PC-3 (cell line): ENCODE data around the gene HHIPL1. TPM values are rescaled to one million over a fixed set of nuclear protein-coding genes. Genes with fewer than 3 reads are reported as not detected.

Experiments used
- ATAC-seq: fragments of 200-7000 bp; cut with Tn5 transposase; 2 replicates; pipeline ENCODE4 v1.9.1; 2020; ENCODE audit warnings: mild to moderate bottlenecking, moderate library complexity
- BruUV-seq: library from RNA; stranded (reverse); fragments of 400-500 nt; replicated peaks from 2 replicates; lab custom pipeline; 2021; lab: Mats Ljungman, UMichigan
- CTCF ChIA-PET: fragments of 300-600 bp; sonication (Branson Sonifier 250); formaldehyde crosslinking; loops from one replicate; lab custom pipeline; 2022; ENCODE audit warnings: antibody characterized with exemption; lab: Charles Lee
- POLR2A ChIA-PET: fragments of 300-600 bp; sonication (Branson Sonifier 250); formaldehyde crosslinking; loops from one replicate; lab custom pipeline; 2022; ENCODE audit warnings: antibody characterized with exemption; ENCODE audit not compliant: unreplicated experiment; lab: Charles Lee
- DNase-seq: peaks from one replicate; pipeline ENCODE4 v3.0.0-alpha.2; 2015
- H2AFZ ChIP-seq: fragments of 300-600 bp; sonication (generic); 2 replicates; pipeline ENCODE4 v1.6.0; 2016; ENCODE audit warnings: antibody characterized with exemption, low read length
- H3F3A ChIP-seq: fragments of 300-600 bp; sonication (generic); one replicate; pipeline ENCODE4 v1.6.0; 2017; ENCODE audit warnings: antibody characterized with exemption, low read length, control low read depth, mild to moderate bottlenecking; ENCODE audit not compliant: unreplicated experiment
- H3K27ac ChIP-seq: fragments of 300-600 bp; sonication (generic); 2 replicates; pipeline ENCODE4 v1.5.1; 2016; ENCODE audit warnings: mild to moderate bottlenecking, low read length
- H3K27me3 ChIP-seq: fragments of 300-600 bp; sonication (generic); 2 replicates; pipeline ENCODE4 v1.6.1; 2016; ENCODE audit warnings: low read length, mixed read lengths
- H3K36me3 ChIP-seq: fragments of 300-600 bp; sonication (generic); 2 replicates; pipeline ENCODE4 v1.6.1; 2016; ENCODE audit warnings: low read depth, mixed run types, low read length, mixed read lengths
- H3K4me1 ChIP-seq: fragments of 300-600 bp; sonication (generic); 2 replicates; pipeline ENCODE4 v1.5.1; 2016; ENCODE audit warnings: low read length; ENCODE audit not compliant: insufficient read depth
- H3K4me2 ChIP-seq: fragments of 300-600 bp; sonication (generic); 2 replicates; pipeline ENCODE4 v1.6.0; 2016; ENCODE audit warnings: low read length
- H3K4me3 ChIP-seq: fragments of 300-600 bp; sonication (generic); 2 replicates; pipeline ENCODE4 v1.5.1; 2016; ENCODE audit warnings: mild to moderate bottlenecking, low read length, mixed read lengths
- H3K79me2 ChIP-seq: fragments of 300-600 bp; sonication (generic); 2 replicates; pipeline ENCODE4 v1.6.1; 2017; ENCODE audit warnings: low read length, mixed read lengths
- H3K9ac ChIP-seq: fragments of 300-600 bp; sonication (generic); 2 replicates; pipeline ENCODE4 v1.6.0; 2016; ENCODE audit warnings: mild to moderate bottlenecking, low read length
- H3K9me2 ChIP-seq: fragments of 300-600 bp; sonication (generic); replicated peaks from 2 replicates; pipeline ENCODE4 v1.6.1; 2016; ENCODE audit warnings: mixed run types, low read length, mixed read lengths
- H3K9me3 ChIP-seq: fragments of 300-600 bp; sonication (generic); 2 replicates; pipeline ENCODE4 v1.6.1; 2016; ENCODE audit warnings: low read length, mixed read lengths
- H4K20me1 ChIP-seq: fragments of 300-600 bp; sonication (generic); 2 replicates; pipeline ENCODE4 v1.6.1; 2016; ENCODE audit warnings: low read length, mixed read lengths
- EZH2 ChIP-seq: fragments of 300-600 bp; sonication (generic); IDR thresholded peaks from one replicate; pipeline ENCODE4 v1.6.1; 2017; ENCODE audit warnings: antibody characterized with exemption, mild to moderate bottlenecking, low read length; ENCODE audit not compliant: unreplicated experiment
- EZH2phosphoT487 ChIP-seq: fragments of 300-600 bp; sonication (generic); IDR thresholded peaks from 2 replicates; pipeline ENCODE4 v1.6.1; 2018; ENCODE audit warnings: mild to moderate bottlenecking, antibody characterized with exemption, low read length, borderline replicate concordance
- intact Hi-C: fragments of 100-400 bp; cut with micrococcal nuclease; formaldehyde crosslinking; loops from 2 replicates; pipeline ENCODE4 v1.9.0; 2023
- total RNA-seq: library from RNA; depleted of rRNA; stranded (reverse); fragments of >200 nt; gene quantifications from 2 replicates; pipeline ENCODE4 v1.2.3, GENCODE V29; 2014
- TF ChIP-seq, protein P1 (sequence below): fragments of 300-600 bp; sonication (generic); conservative IDR thresholded peaks from 2 replicates; pipeline ENCODE4 v1.5.1; 2017; ENCODE audit warnings: antibody characterized with exemption, low read depth, mild to moderate bottlenecking, low read length

HHIPL1 gene
- total RNA-seq, 1 experiment from 2014 or later = 0.84 TPM

DNA sequence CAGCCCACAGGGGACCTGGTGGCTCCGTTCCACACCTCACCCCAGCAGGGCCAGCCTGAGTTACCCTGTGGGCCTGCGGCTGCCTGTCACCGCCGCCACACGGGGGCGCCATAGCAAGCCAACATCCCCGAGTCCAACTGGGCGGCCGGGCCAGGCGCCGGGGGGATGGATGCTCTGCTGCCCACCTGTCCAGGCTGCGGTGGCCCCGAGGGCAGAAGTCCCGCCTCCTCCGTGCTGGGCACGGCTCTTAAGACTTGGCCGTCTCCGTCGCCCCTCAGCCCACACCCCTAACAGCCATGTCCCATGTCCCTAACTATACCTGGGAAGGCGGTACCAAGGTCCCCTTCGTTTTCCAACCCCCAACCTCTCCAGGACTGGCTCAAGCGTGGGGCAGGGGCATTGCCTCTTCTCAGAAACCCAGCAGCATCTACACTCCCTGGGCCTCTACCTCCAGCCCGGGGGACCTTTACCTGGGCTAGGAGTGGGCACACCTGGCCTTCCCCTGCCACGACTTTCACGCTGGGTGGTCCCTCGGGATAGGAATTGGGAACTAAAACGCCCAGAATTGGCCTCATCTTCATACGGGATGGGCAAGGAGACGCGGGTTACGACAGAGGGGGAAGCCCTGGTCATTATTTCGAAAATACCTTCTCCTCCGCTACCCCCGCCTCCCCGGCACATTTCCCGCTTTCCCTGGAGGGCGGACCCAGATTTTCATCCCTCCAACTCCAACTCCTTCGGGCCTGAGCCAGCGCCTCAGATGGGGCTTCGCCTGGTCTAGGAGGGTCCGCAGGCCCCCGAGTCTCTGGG lies 38.1 kb downstream of the HHIPL1 start:
- H3K9me2 ChIP-seq = no peaks in the 10 kb centered on the region
- ATAC-seq (peak; percentile 60), DNase-seq (peak; percentile 79)
- H3F3A ChIP-seq = no peaks in the 10 kb centered on the region
- POLR2A ChIA-PET = no interaction called here
- peaks cover 4% of the 10 kb centered on the region; the same call in 1 of the 2 replicates for H3K4me1 ChIP-seq
- H3K4me3 ChIP-seq = peak overlapping the region; percentile 89
- H3K9ac ChIP-seq = peak overlapping the region; percentile 94
- H3K4me2 ChIP-seq = peak overlapping the region; percentile 98
- no peaks in the 10 kb centered on the region for H4K20me1 ChIP-seq
- H3K36me3 ChIP-seq = no peaks in the 10 kb centered on the region
- no peak for TF ChIP-seq EZH2phosphoT487
- TF ChIP-seq, protein P1, sequence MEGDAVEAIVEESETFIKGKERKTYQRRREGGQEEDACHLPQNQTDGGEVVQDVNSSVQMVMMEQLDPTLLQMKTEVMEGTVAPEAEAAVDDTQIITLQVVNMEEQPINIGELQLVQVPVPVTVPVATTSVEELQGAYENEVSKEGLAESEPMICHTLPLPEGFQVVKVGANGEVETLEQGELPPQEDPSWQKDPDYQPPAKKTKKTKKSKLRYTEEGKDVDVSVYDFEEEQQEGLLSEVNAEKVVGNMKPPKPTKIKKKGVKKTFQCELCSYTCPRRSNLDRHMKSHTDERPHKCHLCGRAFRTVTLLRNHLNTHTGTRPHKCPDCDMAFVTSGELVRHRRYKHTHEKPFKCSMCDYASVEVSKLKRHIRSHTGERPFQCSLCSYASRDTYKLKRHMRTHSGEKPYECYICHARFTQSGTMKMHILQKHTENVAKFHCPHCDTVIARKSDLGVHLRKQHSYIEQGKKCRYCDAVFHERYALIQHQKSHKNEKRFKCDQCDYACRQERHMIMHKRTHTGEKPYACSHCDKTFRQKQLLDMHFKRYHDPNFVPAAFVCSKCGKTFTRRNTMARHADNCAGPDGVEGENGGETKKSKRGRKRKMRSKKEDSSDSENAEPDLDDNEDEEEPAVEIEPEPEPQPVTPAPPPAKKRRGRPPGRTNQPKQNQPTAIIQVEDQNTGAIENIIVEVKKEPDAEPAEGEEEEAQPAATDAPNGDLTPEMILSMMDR = peak; percentile 96
- TSS peak; percentile 96 for BruUV-seq
- intact Hi-C loops = loop anchor here (1.0 kb wide), 1 partner anchor 202 kb away; no protein-coding TSS in a partner anchor
- peak overlapping the region; percentile 29; the same call in 1 of the 2 replicates for H3K27ac ChIP-seq
- CTCF ChIA-PET = interaction anchor here (0.6 kb wide), 1 partner anchor 145 kb away, joined by 3 read pairs; no protein-coding TSS in a partner anchor
- no peaks in the 10 kb centered on the region for H3K27me3 ChIP-seq
- no peaks in the 10 kb centered on the region for H3K79me2 ChIP-seq
- H2AFZ ChIP-seq = peak overlapping the region; percentile 98
- H3K9me3 ChIP-seq = peaks cover 11% of the 10 kb centered on the region; the same call in 1 of the 2 replicates

DNA sequence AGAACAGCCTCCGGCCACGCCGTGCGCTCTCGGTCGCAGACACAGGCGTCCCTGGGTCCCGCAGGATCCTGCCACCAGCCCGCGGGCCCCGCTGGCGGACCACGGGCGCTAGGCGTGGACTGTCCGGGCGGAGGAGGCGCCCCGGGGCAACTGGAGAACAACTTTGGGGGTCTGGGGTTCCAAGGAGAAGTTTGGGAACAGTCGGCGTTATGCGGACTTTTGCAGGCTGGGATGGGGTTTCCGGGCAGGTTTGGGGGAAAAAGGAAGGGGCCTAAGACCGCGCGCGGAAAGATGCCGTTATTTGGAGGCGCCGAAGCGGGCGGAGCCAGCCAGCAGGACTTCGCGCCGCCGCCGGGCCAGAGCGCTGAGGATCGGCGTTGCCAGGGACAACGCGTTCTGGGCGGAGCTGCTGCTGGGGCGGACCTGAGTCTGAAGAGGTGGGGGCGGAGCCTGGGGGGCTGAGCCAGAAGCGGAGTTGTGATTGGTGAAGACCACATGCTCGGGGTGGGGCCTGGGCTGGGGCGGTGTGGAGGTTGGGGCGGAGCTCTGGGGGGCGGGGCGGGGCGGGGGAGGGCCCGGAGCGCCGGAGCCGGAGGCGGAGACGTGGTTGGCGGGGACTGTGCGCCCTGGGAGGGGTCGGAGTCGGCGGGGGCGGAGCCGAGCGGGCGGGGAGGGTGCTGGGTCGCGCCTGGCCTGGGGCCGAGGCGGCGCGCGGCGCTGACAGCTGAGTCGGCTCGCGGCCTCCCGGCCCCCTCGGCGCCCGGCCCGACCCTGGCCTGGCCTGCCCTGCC lies 38.9 kb downstream of the HHIPL1 start, which contains the start of gene CYP46A1:
CYP46A1 (plus strand) TSS at position 680 of the 791 bp plus-strand sequence. CDS start 120 bp downstream, outside the sequence.
- intact Hi-C loops = loop anchor here (1.0 kb wide), 1 partner anchor 201 kb away; no protein-coding TSS in a partner anchor
- H3K79me2 ChIP-seq = no peaks in the 10 kb centered on the region
- peaks cover 4% of the 10 kb centered on the region; the same call in 1 of the 2 replicates for H3K4me1 ChIP-seq
- peak within 1 kb of the TSS; percentile 94 for H3K9ac ChIP-seq
- no peaks in the 10 kb centered on the region for H4K20me1 ChIP-seq
- no TSS peak for BruUV-seq
- peak within 1 kb of the TSS; percentile 98 for H3K4me2 ChIP-seq
- TF ChIP-seq EZH2 (no peak), EZH2phosphoT487 (no peak)
- TF ChIP-seq, protein P1 = no peak
- no peaks in the 10 kb centered on the region for H3K9me2 ChIP-seq
- CTCF ChIA-PET = interaction anchor here (0.5 to 0.7 kb wide), 5 partner anchors 109 to 213 kb away, joined by 3 to 10 read pairs (median 5); no protein-coding TSS in a partner anchor
- peak within 1 kb of the TSS; percentile 89 for H3K4me3 ChIP-seq
- H3K27ac ChIP-seq = peak within 1 kb of the TSS; percentile 29; the same call in 1 of the 2 replicates
- DNase-seq (peak; percentile 99), ATAC-seq (peak; percentile 84)
- H3K27me3 ChIP-seq = no peaks in the 10 kb centered on the region
- H2AFZ ChIP-seq = peak within 1 kb of the TSS; percentile 98
- H3K9me3 ChIP-seq = 0 out of 2 replicates have a peak, but pooled peaks cover 6% of the 10 kb centered on the region
- POLR2A ChIA-PET = interaction anchor here (0.6 to 0.9 kb wide), 8 partner anchors 15 to 389 kb away, joined by 3 to 16 read pairs (median 3); partner anchors contain the start of genes EML1 and SETD3
- no peaks in the 10 kb centered on the region for H3K36me3 ChIP-seq
- no peaks in the 10 kb centered on the region for H3F3A ChIP-seq
